ENCODE data around the gene PRDM16.

The PRDM16 gene

DNA sequence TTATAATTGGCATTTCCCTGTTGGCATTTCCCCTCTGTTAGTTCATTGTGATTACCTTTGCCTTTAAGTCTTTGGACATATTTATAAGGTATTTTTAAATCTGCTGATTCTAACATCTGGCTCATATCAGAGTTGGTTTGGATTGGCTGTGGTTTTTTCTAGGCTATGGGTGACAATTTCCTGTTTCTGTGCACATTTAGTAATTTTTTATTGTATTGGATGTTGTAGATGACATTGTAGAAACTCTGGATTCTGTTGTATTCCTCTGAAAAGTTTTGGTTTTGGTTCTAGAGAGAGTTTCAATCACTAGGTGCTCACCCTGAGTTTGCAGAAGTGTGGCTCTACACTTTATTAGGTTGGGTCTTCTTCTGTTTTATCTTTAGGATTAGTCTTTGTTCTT is 275.4 kb downstream of the PRDM16 start:
- no peak for DNase-seq (ENCODE audit: low spot score)
- in situ Hi-C loops (cut with MboI; ENCODE audit: low sequenced_read_pairs, unreplicated experiment): no loop called here
- TF ChIP-seq CTCF (IDR thresholded peaks at IDR 0.05; ENCODE audit: borderline replicate concordance, control extremely low read depth, extremely low read depth, insufficient read depth, missing control alignments): no peak

DNA sequence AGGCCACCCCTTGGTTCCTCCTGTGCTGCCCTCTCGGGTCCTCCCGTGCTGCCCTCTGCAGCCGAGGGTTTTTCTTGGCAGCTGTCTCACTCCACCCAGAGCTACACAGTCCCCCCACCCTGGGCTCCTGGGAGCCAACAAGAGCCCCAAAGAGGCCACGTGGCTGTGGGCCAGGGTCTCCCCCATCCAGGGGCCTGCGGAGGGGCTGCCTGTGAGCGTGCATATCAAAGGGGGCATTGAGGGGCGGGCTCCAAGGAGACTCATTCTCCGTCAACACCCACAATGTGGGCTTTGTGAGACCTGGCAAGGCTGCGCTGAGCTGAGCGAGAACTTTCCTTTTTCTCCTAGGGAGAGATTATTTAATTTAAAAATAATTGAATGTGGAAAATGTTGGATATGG is 276.8 kb downstream of the PRDM16 start:
- no peak for DNase-seq (ENCODE audit: low spot score)
- no peak for TF ChIP-seq CTCF (IDR thresholded peaks at IDR 0.05; ENCODE audit: borderline replicate concordance, control extremely low read depth, extremely low read depth, insufficient read depth, missing control alignments)
- in situ Hi-C loops (cut with MboI; ENCODE audit: low sequenced_read_pairs, unreplicated experiment): no loop called here

- in situ Hi-C loops (cut with MboI; ENCODE audit: low sequenced_read_pairs, unreplicated experiment): no loop called here
- DNase-seq (ENCODE audit: low spot score): no peak
- TF ChIP-seq CTCF (IDR thresholded peaks at IDR 0.05; ENCODE audit: borderline replicate concordance, control extremely low read depth, extremely low read depth, insufficient read depth, missing control alignments): no peak
Measured at GRCh38 chr1:3346478-3346877, 277.5 kb downstream of the PRDM16 start.

DNA sequence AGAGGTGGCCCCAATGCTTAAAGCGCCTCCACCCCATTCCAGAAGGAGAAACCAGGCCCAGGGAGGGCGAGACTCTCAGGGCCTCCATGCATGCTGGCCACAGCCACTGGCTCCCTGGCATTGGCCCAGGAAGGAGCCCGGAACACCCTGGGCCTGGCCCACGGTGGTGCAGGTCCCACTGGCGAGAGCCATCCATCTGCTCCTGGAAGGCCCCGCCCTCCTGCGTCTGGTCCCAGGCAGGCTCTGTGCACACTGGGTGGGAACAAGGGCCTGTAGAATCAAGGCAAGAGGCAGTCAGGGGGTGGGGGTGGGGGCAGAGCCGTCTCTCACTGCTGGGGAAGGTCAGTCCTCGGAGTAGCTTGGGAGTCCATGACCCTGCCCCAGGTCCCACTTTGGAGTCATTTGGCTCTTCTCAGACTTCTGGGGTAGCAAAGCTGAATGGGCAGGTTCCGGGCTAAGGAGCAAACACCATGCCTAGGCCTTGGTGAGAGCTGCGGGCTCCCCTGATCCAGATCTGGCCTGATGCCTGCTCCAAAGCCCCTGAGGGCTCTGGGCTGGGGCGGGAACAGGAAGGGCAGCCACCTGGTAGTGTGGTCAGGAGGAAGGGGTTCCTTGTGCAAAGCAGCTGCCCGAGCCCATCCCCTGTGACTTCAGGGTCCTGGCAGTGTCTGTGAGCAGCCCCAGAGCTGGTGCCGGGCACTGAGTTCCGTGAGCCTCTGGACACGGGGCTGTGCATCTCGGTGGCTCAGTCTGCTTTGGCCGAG is 278.4 kb downstream of the PRDM16 start:
- no peak for TF ChIP-seq CTCF (IDR thresholded peaks at IDR 0.05; ENCODE audit: borderline replicate concordance, control extremely low read depth, extremely low read depth, insufficient read depth, missing control alignments)
- DNase-seq (ENCODE audit: low spot score): no peak
- in situ Hi-C loops (cut with MboI; ENCODE audit: low sequenced_read_pairs, unreplicated experiment): no loop called here

GRCh38 chr1:3348196-3348865 is 279.3 kb downstream of the PRDM16 start:
- in situ Hi-C loops (cut with MboI; ENCODE audit: low sequenced_read_pairs, unreplicated experiment): no loop called here
- DNase-seq (ENCODE audit: low spot score): no peak
- no peak for TF ChIP-seq CTCF (IDR thresholded peaks at IDR 0.05; ENCODE audit: borderline replicate concordance, control extremely low read depth, extremely low read depth, insufficient read depth, missing control alignments)

- no peak for DNase-seq (ENCODE audit: low spot score)
- in situ Hi-C loops (cut with MboI; ENCODE audit: low sequenced_read_pairs, unreplicated experiment): no loop called here
- TF ChIP-seq CTCF (IDR thresholded peaks at IDR 0.05; ENCODE audit: borderline replicate concordance, control extremely low read depth, extremely low read depth, insufficient read depth, missing control alignments): no peak
Measured at GRCh38 chr1:3349161-3349967, 280.4 kb downstream of the PRDM16 start.
